HG03457 (cell line): ENCODE measurements around the gene NOD1.

Experiments used
- ATAC-seq: cut with Tn5 transposase; IDR thresholded peaks from one replicate; pipeline ENCODE4 v1.9.1; 2021; ENCODE audit warnings: moderate number of reproducible peaks; ENCODE audit not compliant: unreplicated experiment

The NOD1 gene

GRCh38 chr7:30379131-30379530 lies 99.5 kb downstream of the NOD1 start:
- ATAC-seq = no peak

GRCh38 chr7:30378275-30378674 lies 100.3 kb downstream of the NOD1 start:
- no peak for ATAC-seq
